GM18867 (cell line): ENCODE measurements around the gene TRAPPC14.
"Not testable (repeated sequence)": the region's sequence is repeated elsewhere in the genome, so short reads cannot be mapped to it uniquely, and the experiment has no call there.

Experiments used
- ATAC-seq: cut with Tn5 transposase; IDR thresholded peaks from one replicate; pipeline ENCODE4 v1.9.1; 2021; ENCODE audit warnings: mild to moderate bottlenecking, moderate library complexity; ENCODE audit not compliant: unreplicated experiment

TRAPPC14 gene

GRCh38 chr7:100158229-100159098, at the start of gene TRAPPC14:
Gene TRAPPC14 (minus strand): TSS chr7:100158723. CDS start chr7:100158499, 224 bp downstream.
- ATAC-seq: peak; percentile 70

- no peak for ATAC-seq
These were observed 45.9 kb upstream of the TRAPPC14 start for GRCh38 chr7:100204454-100204853.

- no peak for ATAC-seq
These were observed 42.2 kb upstream of the TRAPPC14 start for GRCh38 chr7:100200693-100201092.

- no peak for ATAC-seq
These were observed 39.7 kb upstream of the TRAPPC14 start for GRCh38 chr7:100198266-100198665.

GRCh38 chr7:100195901-100196322, 37.4 kb upstream of the TRAPPC14 start:
- peak; percentile 35 for ATAC-seq

GRCh38 chr7:100195222-100195621, 36.7 kb upstream of the TRAPPC14 start:
- no peak for ATAC-seq

GRCh38 chr7:100192969-100193368, 34.4 kb upstream of the TRAPPC14 start:
- no peak for ATAC-seq

- not testable (repeated sequence) for ATAC-seq
These were observed 33.8 kb upstream of the TRAPPC14 start for GRCh38 chr7:100192281-100192862.

GRCh38 chr7:100191775-100192174, 33.3 kb upstream of the TRAPPC14 start:
- ATAC-seq: no peak

- ATAC-seq: no peak
These were observed 31.7 kb upstream of the TRAPPC14 start for GRCh38 chr7:100190048-100190711.

GRCh38 chr7:100189061-100189460, 30.5 kb upstream of the TRAPPC14 start:
- no peak for ATAC-seq

- ATAC-seq: no peak
These were observed 27.2 kb upstream of the TRAPPC14 start for GRCh38 chr7:100185726-100186125.

- ATAC-seq: not testable (repeated sequence)
These were observed 24.6 kb upstream of the TRAPPC14 start for GRCh38 chr7:100183090-100183489.

GRCh38 chr7:100182616-100183015, 24.1 kb upstream of the TRAPPC14 start:
- ATAC-seq: not testable (repeated sequence)

- ATAC-seq: not testable (repeated sequence)
These were observed 21.6 kb upstream of the TRAPPC14 start for GRCh38 chr7:100180084-100180483.

- peak; percentile 88 for ATAC-seq
These were observed 18.8 kb upstream of the TRAPPC14 start, which contains the start of the genes GPC2 and STAG3 for GRCh38 chr7:100177045-100178001. Gene GPC2 (minus strand): TSS chr7:100177381. CDS start chr7:100177199, 182 bp downstream. Gene STAG3 (plus strand): TSS chr7:100177918. CDS start chr7:100180557, 2,639 bp downstream.

- no peak for ATAC-seq
These were observed 17.8 kb upstream of the TRAPPC14 start for GRCh38 chr7:100176096-100177044.

- ATAC-seq: no peak
These were observed 16.9 kb upstream of the TRAPPC14 start for GRCh38 chr7:100175296-100175935.

- no peak for ATAC-seq
These were observed 16.1 kb upstream of the TRAPPC14 start for GRCh38 chr7:100174582-100174981.
